H1 (cell line): ENCODE data around the gene GATAD2B.

ENCODE experiments used
- CREB1 ChIP-seq: IDR thresholded peaks from 2 replicates; pipeline ENCODE4 v1.6.1; 2012; ENCODE audit warnings: inconsistent platforms
- EZH2 ChIP-seq: fragments of 200-600 bp; sonication (generic); IDR thresholded peaks from 2 replicates; pipeline ENCODE4 v1.7.1; 2012; ENCODE audit warnings: low read depth, mild to moderate bottlenecking, moderate library complexity, low read length, inconsistent platforms; ENCODE audit not compliant: severe bottlenecking
- HDAC2 ChIP-seq, 2 experiments: fragments of 300-600 bp in 1 of 2; sonication (generic) in 1 of 2; IDR thresholded peaks; 2 replicates each; pipeline ENCODE4 v1.6.1; 2011 to 2012; ENCODE audit warnings: low read depth in 2 of 2, low read length in 2 of 2, mild to moderate bottlenecking in 2 of 2, moderate library complexity in 2 of 2, borderline replicate concordance in 1 of 2, inconsistent platforms in 1 of 2
- JUN ChIP-seq: IDR thresholded peaks from 2 replicates; pipeline ENCODE4 v1.6.1; 2011; ENCODE audit warnings: low read depth, mild to moderate bottlenecking, improper control_type of control experiment, low read length
- POLR2AphosphoS5 ChIP-seq: IDR thresholded peaks from 2 replicates; pipeline ENCODE4 v1.6.1; 2011; ENCODE audit warnings: low read depth, low read length
- SP4 ChIP-seq: IDR thresholded peaks from 2 replicates; pipeline ENCODE4 v1.6.1; 2012; ENCODE audit warnings: low read length, inconsistent platforms
- YY1 ChIP-seq: IDR thresholded peaks from 2 replicates; pipeline ENCODE4 v1.6.1; 2011; ENCODE audit warnings: low read depth, mild to moderate bottlenecking, low read length

- TF ChIP-seq EZH2: no peak
- TF ChIP-seq YY1: no peak
- no peak for TF ChIP-seq HDAC2 (IDR thresholded peaks at IDR 0.05; ENCODE audit: borderline replicate concordance in 1 of 2, low read depth in 2 of 2, low read length in 2 of 2)
- TF ChIP-seq JUN: no peak
- no peak for TF ChIP-seq CREB1
- no peak for TF ChIP-seq SP4
- no peak for TF ChIP-seq POLR2AphosphoS5
These were observed 2.6 kb downstream of the GATAD2B start for GRCh38 chr1:153919876-153920852.
